Nephron (organoid): ENCODE data around the gene YOD1.
A peak's percentile ranks its signal among the peaks of the same experiment; 100 is the strongest.

Source experiments
- H3K27ac Mint-ChIP-seq, 3 experiments: 2 replicates each; pipeline ENCODE4 v1.8.0; 2020; ENCODE audit warnings: mixed read lengths in 3 of 3, mild to moderate bottlenecking in 2 of 3, moderate library complexity in 1 of 3
- H3K27me3 Mint-ChIP-seq: 2 replicates; pipeline ENCODE4 v1.8.0; 2021; ENCODE audit warnings: low read depth, mild to moderate bottlenecking, moderate library complexity, mixed read lengths
- H3K36me3 Mint-ChIP-seq: 2 replicates; pipeline ENCODE4 v1.8.0; 2020; ENCODE audit warnings: low read depth, mixed read lengths
- H3K4me1 Mint-ChIP-seq: 2 replicates; pipeline ENCODE4 v1.8.0; 2020; ENCODE audit warnings: mixed read lengths
- H3K4me3 Mint-ChIP-seq, 3 experiments: 2 replicates each; pipeline ENCODE4 v1.8.0; 2020; ENCODE audit warnings: mild to moderate bottlenecking in 3 of 3, mixed read lengths in 3 of 3, moderate library complexity in 2 of 3
- H3K9me3 Mint-ChIP-seq: 2 replicates; pipeline ENCODE4 v1.8.0; 2020; ENCODE audit warnings: mixed read lengths
- TF ChIP-seq, protein P1 (sequence below), 3 experiments: fragments of 200-600 bp; sonication (generic); IDR thresholded peaks; one replicate each; pipeline ENCODE4 v1.5.0; 2021; ENCODE audit warnings: antibody characterized with exemption in 3 of 3; ENCODE audit not compliant: unreplicated experiment in 3 of 3

The YOD1 gene

DNA sequence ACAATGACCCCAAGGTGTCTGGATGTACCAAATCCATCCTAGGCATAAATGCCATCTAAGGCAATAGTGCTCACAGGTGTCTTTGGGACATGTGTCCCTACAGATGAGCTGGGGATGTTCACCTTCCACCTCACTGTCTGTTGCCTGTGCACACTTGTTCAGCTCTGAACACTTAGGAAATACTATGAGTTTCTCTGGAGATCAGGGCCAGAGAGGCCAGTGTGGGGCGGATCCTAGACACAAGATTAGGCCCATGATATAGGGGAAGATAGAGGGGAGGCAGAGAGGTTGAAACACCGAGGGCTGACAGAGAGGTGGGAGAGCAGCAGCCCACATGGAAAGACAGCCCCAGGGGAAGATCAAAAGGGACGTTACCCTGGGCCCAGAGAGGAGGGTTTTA, 44.1 kb downstream of the YOD1 start:
- TF ChIP-seq, protein P1, sequence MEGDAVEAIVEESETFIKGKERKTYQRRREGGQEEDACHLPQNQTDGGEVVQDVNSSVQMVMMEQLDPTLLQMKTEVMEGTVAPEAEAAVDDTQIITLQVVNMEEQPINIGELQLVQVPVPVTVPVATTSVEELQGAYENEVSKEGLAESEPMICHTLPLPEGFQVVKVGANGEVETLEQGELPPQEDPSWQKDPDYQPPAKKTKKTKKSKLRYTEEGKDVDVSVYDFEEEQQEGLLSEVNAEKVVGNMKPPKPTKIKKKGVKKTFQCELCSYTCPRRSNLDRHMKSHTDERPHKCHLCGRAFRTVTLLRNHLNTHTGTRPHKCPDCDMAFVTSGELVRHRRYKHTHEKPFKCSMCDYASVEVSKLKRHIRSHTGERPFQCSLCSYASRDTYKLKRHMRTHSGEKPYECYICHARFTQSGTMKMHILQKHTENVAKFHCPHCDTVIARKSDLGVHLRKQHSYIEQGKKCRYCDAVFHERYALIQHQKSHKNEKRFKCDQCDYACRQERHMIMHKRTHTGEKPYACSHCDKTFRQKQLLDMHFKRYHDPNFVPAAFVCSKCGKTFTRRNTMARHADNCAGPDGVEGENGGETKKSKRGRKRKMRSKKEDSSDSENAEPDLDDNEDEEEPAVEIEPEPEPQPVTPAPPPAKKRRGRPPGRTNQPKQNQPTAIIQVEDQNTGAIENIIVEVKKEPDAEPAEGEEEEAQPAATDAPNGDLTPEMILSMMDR (IDR thresholded peaks at IDR 0.05; ENCODE audit: unreplicated experiment in 3 of 3), result no peak
- Mint-ChIP-seq H3K27ac (peak overlapping the region; percentile 34 to 84 (median 38)), H3K27me3 (no peaks in the 10 kb centered on the region), H3K36me3 (no peaks in the 10 kb centered on the region), H3K9me3 (peaks cover 4% of the 10 kb centered on the region), H3K4me1 (peaks cover 22% of the 10 kb centered on the region), H3K4me3 (no peak overlapping the region)

DNA sequence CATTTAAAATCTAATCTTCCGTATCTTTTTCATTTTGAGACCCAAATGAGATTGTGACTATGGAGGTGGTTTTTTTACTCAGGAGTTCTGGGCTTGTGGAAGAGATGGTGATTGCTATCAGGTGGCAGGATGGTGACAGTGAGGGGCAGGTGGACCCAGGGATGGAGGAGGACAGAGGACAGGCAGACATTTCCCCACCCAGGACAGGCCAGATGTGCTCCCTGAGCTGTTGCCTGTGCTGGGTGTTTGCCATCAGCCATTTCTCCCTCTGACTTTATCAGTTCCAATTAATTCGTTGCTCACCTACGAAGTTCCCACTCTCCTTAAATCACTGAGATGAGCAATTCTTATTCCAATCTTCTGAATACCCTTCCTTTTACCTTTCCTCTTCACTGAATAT, 44.9 kb downstream of the YOD1 start:
- TF ChIP-seq, protein P1 (IDR thresholded peaks at IDR 0.05; ENCODE audit: unreplicated experiment in 3 of 3), result no peak
- Mint-ChIP-seq H3K4me3 (no peak overlapping the region), H3K9me3 (peaks cover 4% of the 10 kb centered on the region)

DNA sequence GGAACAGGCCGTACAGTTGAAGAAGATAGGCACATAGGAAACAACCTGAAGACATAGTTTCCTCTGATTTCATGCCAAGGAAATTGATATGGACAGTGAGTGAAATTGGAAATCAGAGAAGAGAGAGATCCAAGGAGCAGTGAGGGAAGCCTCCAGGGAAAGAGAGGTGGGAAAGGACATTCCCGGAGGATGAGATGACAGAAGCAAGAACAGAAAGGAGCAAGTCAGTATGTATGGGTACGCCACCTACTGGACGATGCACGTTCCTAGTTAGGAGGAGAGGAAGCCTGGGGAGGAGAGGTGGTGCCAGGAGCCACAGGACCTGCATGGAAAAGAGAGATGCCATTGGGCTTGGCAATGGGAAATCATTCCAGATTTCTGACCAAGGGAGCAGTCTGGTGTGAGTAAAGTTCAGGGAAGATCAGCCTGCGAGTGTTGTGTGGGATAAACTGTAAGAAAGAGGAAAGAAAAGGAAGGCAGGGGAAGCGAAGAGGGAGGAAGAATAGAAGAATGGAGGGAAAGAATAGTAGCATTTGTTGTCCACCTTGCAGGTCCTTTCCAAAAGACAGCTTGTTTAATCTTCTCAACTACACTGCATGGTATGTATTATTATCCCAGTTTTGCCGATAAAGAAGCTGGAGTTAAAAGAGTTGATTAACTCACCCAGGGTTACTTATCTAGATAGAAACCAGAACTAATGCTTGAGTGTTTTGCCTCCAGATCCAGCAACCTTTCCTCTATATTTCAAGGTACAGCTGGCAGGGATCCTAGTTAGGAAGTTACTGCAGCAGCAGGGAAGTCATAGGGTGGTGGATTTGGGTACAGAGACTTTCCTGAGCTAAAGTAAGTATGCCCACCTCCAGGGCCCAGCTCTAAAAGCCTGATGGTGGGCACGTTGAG, 45.8 kb downstream of the YOD1 start:
- Mint-ChIP-seq H3K27ac (peak overlapping the region in 2 of 3 experiments; percentile 19 to 32), H3K36me3 (no peaks in the 10 kb centered on the region)

More for the DNA sequence above, 44.9 kb downstream of the YOD1 start:
- no peaks in the 10 kb centered on the region for H3K36me3 Mint-ChIP-seq
- H3K4me1 Mint-ChIP-seq, result peaks cover 25% of the 10 kb centered on the region
- H3K27ac Mint-ChIP-seq, result no peak overlapping the region
- H3K27me3 Mint-ChIP-seq, result no peaks in the 10 kb centered on the region

DNA sequence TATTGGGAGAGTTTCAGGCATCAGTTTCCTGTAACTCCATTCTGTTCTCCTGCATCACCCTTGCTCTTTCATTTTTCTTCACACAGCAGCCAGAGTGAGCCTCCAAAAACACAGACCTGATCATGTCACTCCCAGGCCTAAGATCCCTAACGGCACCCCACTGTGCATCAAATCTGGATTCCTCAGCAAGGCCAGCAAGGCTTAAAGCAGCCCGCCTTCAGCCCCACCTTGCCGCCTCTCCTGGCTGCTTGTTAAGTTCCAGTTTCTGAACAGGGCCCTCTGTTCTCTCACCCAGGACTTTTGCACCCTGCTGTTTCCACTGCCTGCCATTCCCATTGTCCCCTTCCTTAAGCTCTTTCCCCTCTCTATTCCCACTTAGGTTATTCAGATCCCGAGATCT, 47.8 kb downstream of the YOD1 start:
- Mint-ChIP-seq H3K4me1 (peaks cover 26% of the 10 kb centered on the region), H3K36me3 (no peaks in the 10 kb centered on the region), H3K27ac (no peak overlapping the region)

More for the DNA sequence above, 45.8 kb downstream of the YOD1 start:
- TF ChIP-seq, protein P1 (IDR thresholded peaks at IDR 0.05; ENCODE audit: unreplicated experiment in 3 of 3), result peak; percentile 47 to 60 (median 56)
- Mint-ChIP-seq H3K9me3 (peaks cover 4% of the 10 kb centered on the region), H3K4me1 (peaks cover 26% of the 10 kb centered on the region), H3K27me3 (no peaks in the 10 kb centered on the region), H3K4me3 (no peak overlapping the region)

DNA sequence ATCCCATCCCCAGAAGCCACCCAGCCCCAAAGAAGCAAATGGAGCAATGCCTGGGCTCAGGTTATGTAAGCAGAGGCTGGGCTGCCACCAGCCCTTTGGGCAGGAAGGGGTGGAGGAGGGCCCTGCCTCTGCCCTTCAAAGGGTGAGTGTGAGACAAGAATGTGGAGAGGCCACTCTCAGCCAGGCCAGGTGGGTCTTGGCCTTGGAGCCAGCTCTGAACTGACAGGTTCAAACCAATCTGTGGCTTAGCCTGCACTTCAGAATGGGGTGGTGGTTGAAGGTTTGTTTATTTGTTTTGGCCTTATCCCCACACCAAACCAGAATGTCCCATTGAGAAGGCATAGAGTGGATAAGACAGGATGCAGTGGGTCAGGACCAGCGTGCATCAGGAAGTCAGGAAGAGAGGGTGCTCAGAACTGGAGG, 48.3 kb downstream of the YOD1 start:
- Mint-ChIP-seq H3K4me1 (peaks cover 25% of the 10 kb centered on the region), H3K36me3 (no peaks in the 10 kb centered on the region)
- TF ChIP-seq, protein P1 (IDR thresholded peaks at IDR 0.05; ENCODE audit: unreplicated experiment in 3 of 3), result no peak

More for the DNA sequence above, 47.8 kb downstream of the YOD1 start:
- H3K4me3 Mint-ChIP-seq, result no peak overlapping the region
- peaks cover 3% of the 10 kb centered on the region for H3K27me3 Mint-ChIP-seq
- peaks cover 4% of the 10 kb centered on the region for H3K9me3 Mint-ChIP-seq
- TF ChIP-seq, protein P1 (IDR thresholded peaks at IDR 0.05; ENCODE audit: unreplicated experiment in 3 of 3), result no peak

More for the DNA sequence above, 48.3 kb downstream of the YOD1 start:
- Mint-ChIP-seq H3K4me3 (no peak overlapping the region), H3K27ac (no peak overlapping the region), H3K9me3 (peaks cover 4% of the 10 kb centered on the region), H3K27me3 (peaks cover 3% of the 10 kb centered on the region)
